ENCODE data around the gene MEAK7.

The MEAK7 gene

DNA sequence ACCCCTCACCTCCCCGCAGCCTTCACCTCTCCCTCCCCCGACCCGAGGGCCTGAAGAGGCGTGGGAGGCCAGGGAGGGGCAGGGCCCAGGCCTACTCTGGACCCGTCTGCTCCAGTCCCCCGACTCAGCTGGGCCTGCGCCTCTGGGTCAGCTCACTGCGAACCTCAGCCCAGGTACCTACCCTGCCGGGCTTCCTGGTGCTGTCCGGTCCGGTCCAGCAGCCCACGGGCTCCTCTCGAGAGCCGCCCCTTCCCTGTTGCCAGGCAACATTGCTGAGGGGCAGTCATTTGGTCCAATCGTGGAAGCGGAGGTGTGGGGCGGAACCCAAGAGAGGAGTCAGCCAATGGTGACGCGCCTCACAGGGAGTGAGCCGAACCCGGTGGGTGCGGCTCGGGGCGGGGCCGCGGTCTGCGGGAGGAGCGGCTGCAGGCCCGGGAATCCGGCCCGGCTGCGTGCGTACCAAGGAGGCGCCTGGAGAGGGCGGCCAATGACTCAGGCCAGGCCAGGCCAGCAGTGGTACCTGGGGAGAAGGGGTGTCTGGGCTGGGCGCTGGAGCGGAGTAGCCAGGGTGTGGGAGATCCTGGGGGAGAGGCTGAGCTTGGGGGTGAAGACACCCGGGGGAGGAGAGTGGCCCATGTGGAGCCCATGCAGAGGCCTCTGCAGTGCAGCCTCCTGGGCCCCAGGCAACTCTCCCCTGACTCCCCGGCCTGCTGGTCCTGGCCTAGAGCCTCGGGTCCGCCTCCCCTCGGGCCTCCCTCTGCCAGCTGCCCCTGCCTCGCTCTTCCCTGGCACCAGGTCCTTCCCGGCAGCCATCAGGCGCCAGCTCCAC, at the start of gene MEAK7:
Gene MEAK7, minus strand, starts transcription at position 240 of the 829 bp plus-strand sequence. CDS start 6,573 bp downstream, outside the sequence.
- H3K27ac ChIP-seq: no peak within 1 kb of the TSS
- TF ChIP-seq EZH2 (IDR thresholded peaks at IDR 0.05) (no peak), POLR2AphosphoS5 (IDR thresholded peaks at IDR 0.05; ENCODE audit: borderline replicate concordance, low read depth, low read length) (peak; percentile 56; the same call in 1 of the 2 replicates), FOXP2 (optimal IDR thresholded peaks at IDR 0.05; ENCODE audit: control extremely low read depth, extremely low read length, insufficient read depth) (no peak)
- H3K9ac ChIP-seq (ENCODE audit: insufficient read length): no peak within 1 kb of the TSS
- no peaks in the 10 kb centered on the region for H3K36me3 ChIP-seq (ENCODE audit: insufficient read depth, low read length)
- H3K4me3 ChIP-seq: peak within 1 kb of the TSS; percentile 83
- no peaks in the 10 kb centered on the region for H3K9me3 ChIP-seq (ENCODE audit: low read depth, low read length)
- DNase-seq (ENCODE audit: low read depth, low spot score): no peak

- no peaks in the 10 kb centered on the region for H3K36me3 ChIP-seq (ENCODE audit: insufficient read depth, low read length)
- no peak for TF ChIP-seq EZH2 (IDR thresholded peaks at IDR 0.05)
- no peak for TF ChIP-seq POLR2AphosphoS5 (IDR thresholded peaks at IDR 0.05; ENCODE audit: borderline replicate concordance, low read depth, low read length)
- no peak for TF ChIP-seq FOXP2 (optimal IDR thresholded peaks at IDR 0.05; ENCODE audit: control extremely low read depth, extremely low read length, insufficient read depth)
- H3K9ac ChIP-seq (ENCODE audit: insufficient read length): no peak overlapping the region
- H3K27ac ChIP-seq: no peak overlapping the region
- H3K4me3 ChIP-seq: no peak overlapping the region
- DNase-seq (ENCODE audit: low read depth, low spot score): no peak
- H3K9me3 ChIP-seq (ENCODE audit: low read depth, low read length): no peaks in the 10 kb centered on the region
Observed at GRCh38 chr16:84553873-84554399, 49.5 kb upstream of the MEAK7 start.

GRCh38 chr16:84552135-84552534, 47.7 kb upstream of the MEAK7 start:
- H3K9me3 ChIP-seq (ENCODE audit: low read depth, low read length): no peaks in the 10 kb centered on the region
- H3K36me3 ChIP-seq (ENCODE audit: insufficient read depth, low read length): no peaks in the 10 kb centered on the region
- TF ChIP-seq POLR2AphosphoS5 (IDR thresholded peaks at IDR 0.05; ENCODE audit: borderline replicate concordance, low read depth, low read length) (no peak), EZH2 (IDR thresholded peaks at IDR 0.05) (no peak), FOXP2 (optimal IDR thresholded peaks at IDR 0.05; ENCODE audit: control extremely low read depth, extremely low read length, insufficient read depth) (no peak)
- H3K9ac ChIP-seq (ENCODE audit: insufficient read length): no peak overlapping the region
- DNase-seq (ENCODE audit: low read depth, low spot score): no peak
- no peak overlapping the region for H3K4me3 ChIP-seq
- H3K27ac ChIP-seq: no peak overlapping the region

GRCh38 chr16:84550096-84550495, 45.6 kb upstream of the MEAK7 start:
- Histone ChIP-seq H3K27ac (no peak overlapping the region), H3K9me3 (ENCODE audit: low read depth, low read length) (no peaks in the 10 kb centered on the region), H3K9ac (ENCODE audit: insufficient read length) (no peak overlapping the region), H3K36me3 (ENCODE audit: insufficient read depth, low read length) (no peaks in the 10 kb centered on the region), H3K4me3 (no peak overlapping the region)
- DNase-seq (ENCODE audit: low read depth, low spot score): no peak
- TF ChIP-seq EZH2 (IDR thresholded peaks at IDR 0.05): no peak
- TF ChIP-seq FOXP2 (optimal IDR thresholded peaks at IDR 0.05; ENCODE audit: control extremely low read depth, extremely low read length, insufficient read depth): no peak
- no peak for TF ChIP-seq POLR2AphosphoS5 (IDR thresholded peaks at IDR 0.05; ENCODE audit: borderline replicate concordance, low read depth, low read length)

DNA sequence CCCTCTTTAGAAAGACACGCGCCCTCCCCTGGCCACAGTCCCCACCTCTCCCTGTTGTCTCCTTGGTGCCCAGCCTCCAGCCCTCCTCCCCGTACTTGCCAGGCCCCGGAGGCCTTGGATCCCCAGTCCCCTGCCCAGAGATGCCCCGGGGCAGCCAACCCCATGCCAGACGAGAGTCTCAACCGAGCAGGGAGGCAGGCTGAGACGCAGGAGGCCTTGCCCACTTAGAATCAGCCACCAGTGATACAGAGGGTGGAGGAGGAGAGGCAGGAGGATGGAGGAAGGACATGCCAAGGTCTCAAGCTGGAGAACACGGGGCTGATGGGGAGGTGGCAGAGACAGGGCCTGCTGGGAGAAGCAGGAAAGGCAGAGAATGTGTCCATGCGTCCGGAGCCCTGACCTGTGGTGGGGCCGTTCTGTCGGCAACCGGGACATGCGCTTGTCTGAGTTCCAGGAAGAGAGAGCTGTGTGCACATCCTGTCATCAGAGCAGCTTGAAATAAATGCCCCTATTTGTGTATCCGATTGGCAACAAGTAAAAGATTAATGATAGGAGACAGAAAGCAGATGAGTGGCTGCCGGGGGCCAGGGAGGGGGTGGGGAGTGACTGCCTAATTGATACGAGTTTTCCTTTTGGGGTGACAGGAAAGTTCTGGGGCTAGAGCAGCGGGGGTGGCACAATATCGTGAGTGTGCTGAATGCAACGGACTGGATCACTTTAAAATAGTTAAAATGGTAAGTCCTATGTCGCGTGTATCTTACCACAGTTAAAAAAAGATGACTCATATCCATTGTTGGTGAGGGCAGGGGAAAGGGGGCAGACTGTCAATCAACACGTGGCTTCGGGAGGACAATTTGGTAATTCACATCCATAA, 44.7 kb upstream of the MEAK7 start:
- no peaks in the 10 kb centered on the region for H3K36me3 ChIP-seq (ENCODE audit: insufficient read depth, low read length)
- DNase-seq (ENCODE audit: low read depth, low spot score): no peak
- no peak for TF ChIP-seq EZH2 (IDR thresholded peaks at IDR 0.05)
- no peak for TF ChIP-seq POLR2AphosphoS5 (IDR thresholded peaks at IDR 0.05; ENCODE audit: borderline replicate concordance, low read depth, low read length)
- TF ChIP-seq FOXP2 (optimal IDR thresholded peaks at IDR 0.05; ENCODE audit: control extremely low read depth, extremely low read length, insufficient read depth): no peak
- no peaks in the 10 kb centered on the region for H3K9me3 ChIP-seq (ENCODE audit: low read depth, low read length)
- no peak overlapping the region for H3K27ac ChIP-seq
- H3K4me3 ChIP-seq: no peak overlapping the region
- H3K9ac ChIP-seq (ENCODE audit: insufficient read length): no peak overlapping the region

GRCh38 chr16:84548508-84548907, 44.0 kb upstream of the MEAK7 start:
- no peaks in the 10 kb centered on the region for H3K9me3 ChIP-seq (ENCODE audit: low read depth, low read length)
- no peaks in the 10 kb centered on the region for H3K36me3 ChIP-seq (ENCODE audit: insufficient read depth, low read length)
- H3K4me3 ChIP-seq: no peak overlapping the region
- H3K27ac ChIP-seq: no peak overlapping the region
- TF ChIP-seq FOXP2 (optimal IDR thresholded peaks at IDR 0.05; ENCODE audit: control extremely low read depth, extremely low read length, insufficient read depth) (no peak), POLR2AphosphoS5 (IDR thresholded peaks at IDR 0.05; ENCODE audit: borderline replicate concordance, low read depth, low read length) (no peak), EZH2 (IDR thresholded peaks at IDR 0.05) (no peak)
- H3K9ac ChIP-seq (ENCODE audit: insufficient read length): no peak overlapping the region
- DNase-seq (ENCODE audit: low read depth, low spot score): no peak

- no peak overlapping the region for H3K9ac ChIP-seq (ENCODE audit: insufficient read length)
- H3K9me3 ChIP-seq (ENCODE audit: low read depth, low read length): no peaks in the 10 kb centered on the region
- H3K4me3 ChIP-seq: no peak overlapping the region
- H3K27ac ChIP-seq: no peak overlapping the region
- TF ChIP-seq POLR2AphosphoS5 (IDR thresholded peaks at IDR 0.05; ENCODE audit: borderline replicate concordance, low read depth, low read length): no peak
- no peak for TF ChIP-seq EZH2 (IDR thresholded peaks at IDR 0.05)
- no peak for TF ChIP-seq FOXP2 (optimal IDR thresholded peaks at IDR 0.05; ENCODE audit: control extremely low read depth, extremely low read length, insufficient read depth)
- DNase-seq (ENCODE audit: low read depth, low spot score): no peak
- H3K36me3 ChIP-seq (ENCODE audit: insufficient read depth, low read length): no peaks in the 10 kb centered on the region
Observed at GRCh38 chr16:84547546-84548061, 43.1 kb upstream of the MEAK7 start.

Measured in SK-N-MC (cell line).